NCI-H1694 treated with DMSO at 0.1 percent for 48 hours (cell line): ENCODE data around the gene JSRP1.

Experiments
- DNase-seq: peaks from one replicate; lab custom pipeline; 2025; lab: John Stamatoyannopoulos, UW

JSRP1 gene

GRCh38 chr19:2216361-2217225 is 39.6 kb downstream of the JSRP1 start:
- no peak for DNase-seq

DNA sequence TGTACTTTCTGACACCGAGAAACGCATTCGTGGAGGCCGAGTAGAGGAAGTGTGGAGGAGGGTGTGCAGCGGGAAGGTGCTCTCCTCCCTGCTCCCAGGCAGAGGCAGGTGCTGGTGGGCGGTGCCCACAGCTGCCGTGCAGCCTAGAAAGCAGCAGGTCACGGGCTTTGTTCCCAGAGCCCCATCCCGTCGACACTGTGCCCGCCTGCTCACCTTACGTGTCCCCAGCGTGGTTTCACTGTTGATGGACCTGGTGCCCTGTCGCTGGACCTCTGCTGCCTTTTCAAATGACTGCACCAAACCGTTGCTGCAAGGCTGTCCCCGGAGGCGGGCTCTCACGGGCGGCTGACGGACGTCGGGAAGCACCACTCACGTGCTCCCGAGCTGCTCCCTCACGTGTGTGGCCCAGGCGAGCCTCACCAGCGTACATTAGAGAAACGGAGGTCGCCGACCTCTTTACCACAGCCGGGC is 40.9 kb downstream of the JSRP1 start:
- no peak for DNase-seq

- no peak for DNase-seq
Observed at GRCh38 chr19:2214251-2214650, 42.0 kb downstream of the JSRP1 start.

DNA sequence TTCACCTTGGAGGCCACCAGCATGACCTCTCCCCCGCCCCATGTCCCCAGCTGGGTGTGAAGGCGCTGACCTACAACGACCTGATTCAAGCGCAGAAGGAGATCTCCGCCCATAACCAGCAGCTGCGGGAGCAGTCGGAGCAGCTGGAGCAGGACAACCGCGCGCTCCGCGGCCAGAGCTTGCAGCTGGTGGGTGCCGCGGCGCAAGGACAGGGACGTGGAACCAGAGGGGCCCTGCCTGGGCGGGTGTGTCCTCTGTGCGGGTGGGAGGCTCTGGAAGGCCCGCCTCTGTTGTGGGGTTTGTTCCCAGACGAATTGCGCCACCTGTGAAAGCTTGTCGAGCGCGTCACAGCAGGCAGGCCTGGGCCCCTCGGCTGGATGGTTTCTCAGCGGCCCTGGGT is 42.4 kb downstream of the JSRP1 start:
- DNase-seq: no peak

GRCh38 chr19:2212861-2213711 is 43.1 kb downstream of the JSRP1 start:
- no peak for DNase-seq

- no peak for DNase-seq
Observed at GRCh38 chr19:2210987-2211740, 45.1 kb downstream of the JSRP1 start.

DNA sequence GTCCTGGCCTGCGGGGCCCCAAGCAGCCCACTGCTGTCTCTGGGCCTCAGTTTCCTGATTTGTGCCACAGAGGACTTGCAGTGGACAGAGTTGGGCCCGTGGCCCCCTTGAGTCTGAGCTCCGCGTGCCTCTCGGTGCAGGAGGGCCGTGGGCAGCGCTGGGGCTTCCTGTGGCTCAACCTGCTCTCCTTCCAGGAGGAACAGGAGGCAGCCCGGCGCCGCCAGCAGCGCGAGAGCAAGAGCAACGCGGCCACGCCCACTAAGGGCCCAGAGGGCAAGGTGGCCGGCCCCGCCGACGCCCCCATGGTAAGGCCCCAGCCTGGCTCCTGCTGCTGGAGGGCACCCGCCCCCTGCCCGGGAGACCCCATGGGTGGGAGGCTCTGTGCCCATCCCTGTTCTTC is 46.0 kb downstream of the JSRP1 start:
- no peak for DNase-seq

DNA sequence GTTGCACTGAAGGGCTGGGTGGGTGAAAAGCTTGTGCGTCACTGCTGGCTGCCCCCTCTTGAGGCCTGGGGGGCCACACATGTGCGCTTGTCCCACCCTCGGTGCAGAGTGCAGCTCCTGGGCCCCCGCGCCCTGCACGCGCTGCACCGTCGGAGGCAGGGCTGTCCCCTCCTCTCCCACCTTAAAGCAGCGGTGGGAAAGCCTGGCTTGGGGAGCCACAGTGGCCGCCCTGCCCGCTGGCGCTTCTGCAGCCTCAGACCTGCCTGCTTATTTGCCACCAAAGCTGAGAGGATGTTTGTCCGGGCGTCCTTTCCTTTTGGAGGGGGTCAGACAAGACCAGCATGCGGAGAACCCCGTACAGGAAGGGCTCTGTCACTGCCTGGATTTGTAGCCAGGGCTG is 46.8 kb downstream of the JSRP1 start:
- no peak for DNase-seq

DNA sequence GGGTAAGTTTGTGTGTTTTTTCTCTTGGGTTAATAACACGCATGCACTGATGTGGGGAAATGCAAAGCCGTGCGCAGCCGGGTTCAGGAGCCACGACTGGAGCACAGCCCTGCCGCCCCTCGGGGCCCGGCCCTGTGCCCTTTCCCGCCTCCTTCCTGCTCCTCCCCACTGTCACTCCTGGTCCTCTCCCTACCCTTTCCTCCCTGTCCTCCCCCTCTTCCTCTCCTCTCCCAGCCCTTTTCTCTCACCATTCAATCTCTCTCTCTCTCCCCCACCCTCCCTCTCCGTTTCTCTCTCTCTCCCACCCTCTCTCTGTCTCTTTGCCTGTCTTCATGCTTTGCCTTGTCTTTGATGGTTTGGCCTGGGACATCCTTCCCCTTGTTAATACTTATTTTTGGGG is 47.2 kb downstream of the JSRP1 start:
- no peak for DNase-seq

DNA sequence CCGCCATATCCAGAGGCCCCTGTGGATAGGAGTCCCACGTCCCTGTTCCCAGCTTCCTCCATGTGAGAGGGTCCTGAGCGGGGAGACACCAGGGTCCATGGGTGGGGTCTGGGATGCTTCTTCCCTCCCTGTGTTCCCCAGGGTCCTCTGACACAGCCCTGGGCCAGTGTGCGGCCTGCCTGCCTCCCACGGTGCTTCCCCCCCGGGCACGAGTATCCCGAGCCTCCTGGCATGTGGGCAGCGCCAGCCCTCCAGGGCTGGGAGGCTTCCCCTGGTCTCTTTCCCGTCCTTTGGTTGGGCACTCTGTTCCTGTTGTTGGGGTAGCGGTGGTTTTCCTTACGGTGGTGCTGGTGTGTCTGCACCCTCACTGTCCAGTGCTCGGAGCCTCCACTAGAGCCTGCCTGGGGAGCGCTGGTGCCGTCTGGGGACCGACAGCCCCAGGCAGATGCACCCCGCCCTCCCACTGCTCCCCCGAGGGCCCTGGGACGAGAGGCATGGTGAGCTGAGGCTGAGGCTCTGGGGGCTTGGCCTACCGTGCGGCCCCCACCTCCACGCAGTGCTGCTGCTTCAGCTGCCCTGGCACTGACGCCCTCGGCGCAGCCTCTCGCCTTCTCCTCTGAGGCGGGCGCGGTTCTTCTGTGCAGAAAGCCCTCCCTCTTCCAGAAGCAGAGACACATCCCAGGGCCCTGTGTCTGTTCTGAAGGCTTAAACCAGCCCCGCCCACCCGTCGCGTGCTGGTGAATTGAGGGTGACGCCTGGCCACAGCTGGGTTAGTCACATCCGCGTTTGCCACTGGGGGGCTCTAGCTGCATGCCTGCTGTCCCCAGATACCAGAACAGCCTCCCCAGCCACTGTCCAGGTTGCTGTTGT is 48.0 kb downstream of the JSRP1 start:
- no peak for DNase-seq

GRCh38 chr19:2207008-2207407 is 49.2 kb downstream of the JSRP1 start:
- DNase-seq: no peak

GRCh38 chr19:2202366-2202765 is 53.9 kb downstream of the JSRP1 start:
- DNase-seq: no peak
